ENCODE results near the gene RBFA.

RBFA gene

GRCh38 chr18:80076379-80076778 lies 42.1 kb downstream of the RBFA start:
- DNase-seq, result no peak

GRCh38 chr18:80077873-80078272 lies 43.6 kb downstream of the RBFA start:
- DNase-seq, result no peak
